Mesenchymal stem cell (in vitro differentiated cells and primary cell): ENCODE measurements around the gene NTNG2.

Source experiments
- DNase-seq: peaks from one replicate; pipeline ENCODE4 v3.0.0-alpha.2; 2013
- H2AFZ ChIP-seq: one replicate; pipeline ENCODE4 v1.6.1; 2013; ENCODE audit warnings: low read depth, mild to moderate bottlenecking, control low read depth, inconsistent platforms, low read length, moderate library complexity
- H2AK5ac ChIP-seq: 2 replicates; pipeline ENCODE4 v1.6.1; 2013; ENCODE audit warnings: low read length, moderate library complexity, mild to moderate bottlenecking, inconsistent platforms; ENCODE audit not compliant: severe bottlenecking
- H2BK120ac ChIP-seq: one replicate; pipeline ENCODE4 v1.6.1; 2013; ENCODE audit warnings: low read depth, mild to moderate bottlenecking, inconsistent platforms, low read length, moderate library complexity
- H2BK12ac ChIP-seq, 2 experiments: one replicate each; pipeline ENCODE4 v1.6.1; 2013; ENCODE audit warnings: inconsistent platforms in 2 of 2, low read length in 2 of 2, mild to moderate bottlenecking in 2 of 2, moderate library complexity in 2 of 2, control low read depth in 1 of 2
- H2BK15ac ChIP-seq: one replicate; pipeline ENCODE4 v1.6.1; 2013; ENCODE audit warnings: mild to moderate bottlenecking, low read depth, inconsistent platforms; ENCODE audit not compliant: poor library complexity, severe bottlenecking
- H2BK5ac ChIP-seq: 2 replicates; pipeline ENCODE4 v1.6.1; 2013; ENCODE audit warnings: low read depth, mild to moderate bottlenecking, low read length, control low read depth, inconsistent platforms; ENCODE audit not compliant: poor library complexity, severe bottlenecking
- H3K14ac ChIP-seq, 2 experiments: one replicate each; pipeline ENCODE4 v1.6.1; 2013; ENCODE audit warnings: inconsistent platforms in 2 of 2, low read length in 2 of 2, control low read depth in 1 of 2, mild to moderate bottlenecking in 1 of 2, moderate library complexity in 1 of 2
- H3K18ac ChIP-seq, 2 experiments: one replicate each; pipeline ENCODE4 v1.6.1; 2013; ENCODE audit warnings: inconsistent platforms in 2 of 2, low read length in 2 of 2, control low read depth in 1 of 2, low read depth in 1 of 2, mild to moderate bottlenecking in 1 of 2
- H3K23ac ChIP-seq, 2 experiments: one replicate each; pipeline ENCODE4 v1.6.1; 2013; ENCODE audit warnings: inconsistent platforms in 2 of 2, low read length in 2 of 2, mild to moderate bottlenecking in 2 of 2, moderate library complexity in 2 of 2, control low read depth in 1 of 2
- H3K27ac ChIP-seq: 2 replicates; pipeline ENCODE4 v1.5.1; 2013; ENCODE audit warnings: mild to moderate bottlenecking, moderate library complexity, low read length, control low read depth, inconsistent platforms; ENCODE audit not compliant: poor library complexity, severe bottlenecking
- H3K27me3 ChIP-seq, 2 experiments: 2 replicates each; pipeline versions ENCODE4 v1.6.1 to v1.7.0; 2013; ENCODE audit warnings: low read length in 2 of 2, mild to moderate bottlenecking in 2 of 2, moderate library complexity in 2 of 2, control low read depth in 1 of 2, inconsistent platforms in 1 of 2; ENCODE audit not compliant: control insufficient read depth in 1 of 2, insufficient read depth in 1 of 2
- H3K36me3 ChIP-seq, 2 experiments: 2 replicates each; pipeline versions ENCODE4 v1.6.1 to v1.7.0; 2013; ENCODE audit warnings: low read length in 2 of 2, control low read depth in 1 of 2, inconsistent platforms in 1 of 2, low read depth in 1 of 2, mild to moderate bottlenecking in 1 of 2; ENCODE audit not compliant: insufficient read depth in 2 of 2, control insufficient read depth in 1 of 2
- H3K4ac ChIP-seq, 2 experiments: one replicate each; pipeline ENCODE4 v1.6.1; 2013; ENCODE audit warnings: inconsistent platforms in 2 of 2, low read length in 2 of 2, mild to moderate bottlenecking in 2 of 2, moderate library complexity in 2 of 2, control low read depth in 1 of 2, low read depth in 1 of 2
- H3K4me1 ChIP-seq: 2 replicates; pipeline ENCODE4 v1.6.1; 2013; ENCODE audit warnings: low read depth, low read length, control low read depth; ENCODE audit not compliant: control insufficient read depth, insufficient read depth
- H3K4me2 ChIP-seq: 2 replicates; pipeline ENCODE4 v1.6.1; 2013; ENCODE audit warnings: low read length, mild to moderate bottlenecking, inconsistent platforms; ENCODE audit not compliant: poor library complexity, severe bottlenecking
- H3K4me3 ChIP-seq, 2 experiments: 2 replicates each; pipeline versions ENCODE4 v1.5.1 to v1.7.0; 2013; ENCODE audit warnings: low read length in 2 of 2, mild to moderate bottlenecking in 2 of 2, control low read depth in 1 of 2, low read depth in 1 of 2; ENCODE audit not compliant: insufficient read depth in 1 of 2
- H3K79me1 ChIP-seq: replicated peaks from 2 replicates; pipeline ENCODE4 v1.6.1; 2013; ENCODE audit warnings: mild to moderate bottlenecking, control low read depth, low read length, inconsistent platforms; ENCODE audit not compliant: poor library complexity, severe bottlenecking
- H3K9ac ChIP-seq: 2 replicates; pipeline ENCODE4 v1.7.0; 2013; ENCODE audit warnings: mild to moderate bottlenecking, low read length, moderate library complexity
- H3K9me3 ChIP-seq: 2 replicates; pipeline ENCODE4 v1.7.0; 2013; ENCODE audit warnings: mild to moderate bottlenecking, low read length; ENCODE audit not compliant: control insufficient read depth
- H4K8ac ChIP-seq: one replicate; pipeline ENCODE4 v1.6.1; 2013; ENCODE audit warnings: inconsistent platforms, mild to moderate bottlenecking, low read length, moderate library complexity
- H4K91ac ChIP-seq: one replicate; pipeline ENCODE4 v1.6.1; 2013; ENCODE audit warnings: mild to moderate bottlenecking, low read length, inconsistent platforms
- WGBS: methylation state at CpG from one replicate; pipeline ENCODE4 v1.1.7; 2013; ENCODE audit warnings: mixed read lengths; 5-methylcytosine and 5-hydroxymethylcytosine counted together

NTNG2 gene

DNA sequence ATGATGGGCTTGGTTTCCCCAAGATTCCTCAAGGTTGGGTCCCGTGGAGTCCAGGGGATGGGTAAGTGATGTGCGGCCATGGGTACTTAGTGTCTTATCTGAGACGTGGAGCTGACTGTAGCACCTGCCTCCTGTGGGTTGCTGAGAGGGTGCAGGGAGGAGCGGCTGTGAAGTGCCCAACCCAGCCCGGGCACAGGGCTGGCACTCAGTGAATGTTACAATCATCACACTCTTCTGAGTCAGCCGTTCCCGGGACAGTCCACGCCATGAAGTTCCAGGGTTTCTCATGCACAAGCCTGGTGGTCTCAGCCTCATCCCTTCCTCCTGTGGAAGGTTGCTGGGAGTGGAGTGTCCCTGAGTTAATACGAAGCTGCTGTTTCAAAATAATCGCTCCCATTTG lies 29.1 kb downstream of the NTNG2 start:
- Histone ChIP-seq H2BK120ac (no peak overlapping the region), H2BK15ac (no peak overlapping the region), H3K79me1 (no peaks in the 10 kb centered on the region), H3K4me2 (no peak overlapping the region), H2AFZ (no peak overlapping the region), H2AK5ac (no peak overlapping the region), H3K9ac (no peak overlapping the region), H3K4me3 (no peak overlapping the region), H3K14ac (no peak overlapping the region), H4K8ac (no peak overlapping the region), H3K4ac (no peak overlapping the region), H3K18ac (no peak overlapping the region), H3K9me3 (no peaks in the 10 kb centered on the region), H3K27me3 (peaks cover 37 to 77% of the 10 kb centered on the region in 2 experiments), H3K36me3 (no peaks in the 10 kb centered on the region), H3K4me1 (peaks cover 5% of the 10 kb centered on the region), H2BK12ac (no peak overlapping the region), H3K23ac (no peak overlapping the region), H3K27ac (no peak overlapping the region), H2BK5ac (no peak overlapping the region), H4K91ac (no peak overlapping the region)
- DNase-seq = no peak
- WGBS = 90% methylated on average over 8 of the region's 10 CpGs

DNA sequence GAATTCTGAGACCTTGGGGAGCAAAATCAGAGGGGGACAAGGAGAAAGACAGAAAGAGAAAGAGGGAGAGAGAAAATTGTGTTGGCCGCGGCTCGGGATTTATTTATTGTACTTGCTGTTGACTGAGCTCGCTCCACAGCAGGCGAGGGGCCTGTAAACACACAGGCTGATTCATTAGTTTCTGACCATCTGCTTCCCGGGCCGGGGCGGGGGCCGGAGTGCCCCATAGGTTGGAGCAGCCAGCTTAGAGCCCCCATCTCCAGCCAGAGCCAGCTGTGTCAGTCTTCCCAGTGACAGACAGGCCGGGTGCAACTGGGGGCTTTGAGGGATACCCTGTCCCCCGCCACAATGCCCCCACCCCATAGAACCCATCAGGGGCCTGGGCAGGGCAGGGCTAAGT lies 30.9 kb downstream of the NTNG2 start:
- Histone ChIP-seq H4K8ac (no peak overlapping the region), H2BK120ac (no peak overlapping the region), H2BK5ac (no peak overlapping the region), H2AFZ (no peak overlapping the region), H3K23ac (no peak overlapping the region), H3K4ac (no peak overlapping the region), H3K79me1 (no peaks in the 10 kb centered on the region), H3K36me3 (no peaks in the 10 kb centered on the region), H4K91ac (no peak overlapping the region), H2BK12ac (no peak overlapping the region), H3K9me3 (no peaks in the 10 kb centered on the region), H3K27me3 (peaks cover 19 to 65% of the 10 kb centered on the region in 2 experiments), H3K4me1 (peaks cover 2% of the 10 kb centered on the region), H3K4me2 (no peak overlapping the region), H3K14ac (no peak overlapping the region), H2BK15ac (no peak overlapping the region), H3K18ac (no peak overlapping the region), H3K9ac (no peak overlapping the region), H3K4me3 (no peak overlapping the region), H3K27ac (no peak overlapping the region), H2AK5ac (no peak overlapping the region)
- 66% methylated on average over 9 of the region's 11 CpGs for WGBS
- DNase-seq = no peak

DNA sequence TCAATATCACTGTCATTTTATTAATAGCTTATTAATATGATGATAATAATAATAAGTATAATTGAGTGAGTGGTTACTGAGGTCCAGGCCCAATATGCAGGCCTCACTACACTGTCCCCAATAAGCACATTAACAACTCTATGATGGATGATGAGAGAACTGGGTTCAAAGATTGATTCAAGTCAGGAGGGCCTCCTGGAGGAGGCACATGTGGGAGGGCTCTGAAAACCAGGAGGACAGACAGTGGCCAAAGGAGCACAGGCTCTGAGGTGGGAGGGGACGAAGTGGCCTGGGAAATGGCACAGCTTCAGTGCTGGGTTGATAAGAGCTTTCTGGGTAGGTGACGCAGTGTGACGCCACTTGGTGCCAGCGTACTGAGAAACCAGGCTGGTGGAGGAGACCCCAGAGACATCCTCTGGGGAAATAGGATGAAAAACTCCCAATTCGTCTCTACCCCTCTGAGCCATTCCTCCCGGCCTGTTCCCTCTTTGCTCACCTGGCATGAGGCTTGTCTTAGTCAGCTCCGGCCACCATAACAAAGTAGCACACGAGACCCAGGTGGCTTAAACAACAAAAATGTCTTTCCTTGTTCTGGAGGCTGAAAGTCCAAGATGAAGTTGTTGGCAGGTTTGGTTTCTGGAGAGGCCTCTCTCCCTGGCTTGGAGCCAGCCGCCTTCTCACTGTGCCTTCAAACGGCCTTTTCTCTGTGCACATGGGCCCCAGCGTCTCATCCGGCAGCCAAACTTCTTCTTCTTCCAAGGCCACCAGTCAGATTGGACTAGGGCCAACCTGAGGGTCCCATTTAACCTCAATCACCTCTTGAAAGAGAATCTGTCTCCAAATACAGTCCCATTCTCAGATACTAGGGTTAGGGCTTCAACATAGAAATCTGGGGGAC lies 31.6 kb downstream of the NTNG2 start:
- H2AK5ac ChIP-seq = no peak overlapping the region
- H3K18ac ChIP-seq = no peak overlapping the region
- 92% methylated on average over 12 of the region's 12 CpGs for WGBS
- no peak overlapping the region for H2AFZ ChIP-seq
- H4K8ac ChIP-seq = no peak overlapping the region
- no peak overlapping the region for H2BK120ac ChIP-seq
- H3K4me1 ChIP-seq = no peaks in the 10 kb centered on the region
- H2BK5ac ChIP-seq = no peak overlapping the region
- H3K9me3 ChIP-seq = no peaks in the 10 kb centered on the region
- H3K79me1 ChIP-seq = no peaks in the 10 kb centered on the region
- H4K91ac ChIP-seq = no peak overlapping the region
- no peak overlapping the region for H2BK15ac ChIP-seq
- H3K27me3 ChIP-seq = peaks cover 12 to 57% of the 10 kb centered on the region in 2 experiments
- no peak for DNase-seq
- no peaks in the 10 kb centered on the region for H3K36me3 ChIP-seq
- no peak overlapping the region for H3K4me3 ChIP-seq
- H2BK12ac ChIP-seq = no peak overlapping the region
- H3K4ac ChIP-seq = no peak overlapping the region
- H3K23ac ChIP-seq = no peak overlapping the region
- no peak overlapping the region for H3K9ac ChIP-seq
- H3K4me2 ChIP-seq = no peak overlapping the region
- no peak overlapping the region for H3K27ac ChIP-seq
- H3K14ac ChIP-seq = no peak overlapping the region

DNA sequence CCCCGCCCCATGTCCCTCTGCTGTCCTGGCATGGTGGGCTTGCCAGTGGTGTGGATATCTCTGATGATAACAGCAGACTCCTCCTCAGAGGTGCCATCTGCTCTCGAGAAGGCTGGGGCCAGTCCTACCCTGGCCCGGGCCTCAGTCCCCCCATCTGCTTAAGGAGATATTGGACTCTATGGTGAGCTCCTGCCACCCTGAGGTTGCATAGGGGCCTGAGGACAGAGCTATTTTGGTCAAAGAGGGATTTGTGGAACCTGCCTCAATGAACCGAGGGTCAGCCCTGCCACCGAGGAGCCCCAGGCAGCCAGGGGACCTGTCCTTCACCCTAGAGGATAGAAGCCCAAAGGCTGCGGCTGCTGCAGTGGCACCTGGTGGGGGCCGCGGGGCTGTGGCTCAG lies 32.6 kb downstream of the NTNG2 start:
- no peak overlapping the region for H2BK120ac ChIP-seq
- no peak overlapping the region for H3K4ac ChIP-seq
- no peaks in the 10 kb centered on the region for H3K79me1 ChIP-seq
- no peak overlapping the region for H3K18ac ChIP-seq
- no peak overlapping the region for H3K14ac ChIP-seq
- no peak overlapping the region for H2BK5ac ChIP-seq
- peaks cover 9 to 48% of the 10 kb centered on the region in 2 experiments for H3K27me3 ChIP-seq
- H2BK12ac ChIP-seq = no peak overlapping the region
- no peak overlapping the region for H3K27ac ChIP-seq
- H3K9me3 ChIP-seq = no peaks in the 10 kb centered on the region
- no peak overlapping the region for H3K23ac ChIP-seq
- H2AK5ac ChIP-seq = no peak overlapping the region
- H2AFZ ChIP-seq = no peak overlapping the region
- no peak for DNase-seq
- 78% methylated on average over 8 of the region's 8 CpGs for WGBS
- H4K91ac ChIP-seq = no peak overlapping the region
- no peak overlapping the region for H2BK15ac ChIP-seq
- H3K9ac ChIP-seq = no peak overlapping the region
- no peak overlapping the region for H3K4me2 ChIP-seq
- no peak overlapping the region for H3K4me3 ChIP-seq
- no peak overlapping the region for H4K8ac ChIP-seq
- H3K36me3 ChIP-seq = no peaks in the 10 kb centered on the region
- no peaks in the 10 kb centered on the region for H3K4me1 ChIP-seq
